Skin of body (tissue), 2 donors: ENCODE results near the gene GUCA2B. TPM values are rescaled to one million over a fixed set of nuclear protein-coding genes. Genes with fewer than 3 reads are reported as not detected.

Experiments
- DNase-seq: peaks from one replicate; lab custom pipeline; 2025; lab: John Stamatoyannopoulos, UW
- total RNA-seq: library from RNA; depleted of rRNA; stranded (reverse); fragments of >200 nt; gene quantifications from one replicate; pipeline ENCODE4 v1.2.3, GENCODE V29; 2014

GUCA2B gene
- total RNA-seq, result not detected

GRCh38 chr1:42152907-42153600, at the start of gene GUCA2B:
GUCA2B (plus strand) TSS chr1:42153410; CDS start chr1:42153451, 41 bp downstream.
- DNase-seq, result no peak

DNA sequence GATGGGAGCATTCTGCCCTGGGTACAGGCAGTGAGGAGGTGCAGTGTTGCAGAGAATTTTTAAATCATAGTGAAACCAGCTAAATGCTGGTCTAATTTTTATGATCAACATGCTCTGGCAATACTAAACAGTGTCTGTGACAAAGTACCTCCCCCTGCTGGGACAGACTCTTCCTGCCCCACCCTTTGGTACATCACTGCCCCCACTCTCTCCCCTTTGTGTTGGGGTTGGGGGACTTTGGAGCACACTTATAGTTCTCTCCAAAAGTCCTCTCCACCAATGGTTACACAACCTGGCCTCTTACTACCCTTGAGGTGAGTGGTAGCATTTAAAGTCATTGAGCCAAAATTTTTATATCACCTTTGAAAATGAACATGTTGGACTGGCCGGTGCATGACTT, 48.2 kb upstream of the GUCA2B start:
- DNase-seq, result no peak

DNA sequence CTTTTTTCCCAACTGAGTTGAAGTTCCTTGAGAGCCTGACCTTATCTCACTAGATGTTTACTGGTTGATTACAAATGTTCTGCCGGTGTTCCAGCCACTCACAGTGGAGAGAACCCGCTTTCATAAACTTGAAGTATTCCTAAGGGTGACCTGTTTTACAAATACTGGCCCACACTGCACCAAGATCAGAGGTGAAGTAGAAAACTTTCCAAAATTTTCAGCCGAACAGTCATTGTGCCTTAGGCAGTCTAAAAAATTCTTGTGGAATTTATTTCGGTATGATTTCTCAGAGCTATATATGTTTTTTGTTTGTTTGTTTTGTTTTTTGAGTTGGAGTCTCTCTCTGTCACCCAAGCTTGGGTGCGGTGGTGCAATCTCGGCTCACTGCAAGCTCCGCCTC, 44.9 kb upstream of the GUCA2B start:
- DNase-seq, result no peak

DNA sequence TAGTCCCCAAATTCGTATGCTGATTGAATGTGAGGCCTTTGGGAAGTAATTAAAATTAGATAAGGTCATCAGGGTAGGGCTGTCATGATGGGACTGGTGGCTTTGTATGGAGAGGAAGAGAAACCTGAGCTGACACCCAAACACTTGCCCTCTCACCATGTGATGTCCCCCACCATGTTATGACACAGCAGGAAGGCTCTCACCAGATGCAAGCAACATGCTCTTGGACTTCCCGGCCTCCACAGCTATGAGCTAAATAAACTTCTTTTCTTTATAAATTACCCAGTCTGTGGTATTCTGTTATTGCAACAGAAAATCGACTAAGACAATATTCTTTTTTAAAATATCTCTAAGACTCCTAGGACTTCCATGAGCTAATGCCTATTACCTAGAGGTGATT, 43.6 kb upstream of the GUCA2B start:
- no peak for DNase-seq

- DNase-seq, result no peak
These were observed 39.0 kb upstream of the GUCA2B start for GRCh38 chr1:42114229-42114628.

- no peak for DNase-seq
These were observed 36.0 kb upstream of the GUCA2B start for GRCh38 chr1:42117214-42117613.

DNA sequence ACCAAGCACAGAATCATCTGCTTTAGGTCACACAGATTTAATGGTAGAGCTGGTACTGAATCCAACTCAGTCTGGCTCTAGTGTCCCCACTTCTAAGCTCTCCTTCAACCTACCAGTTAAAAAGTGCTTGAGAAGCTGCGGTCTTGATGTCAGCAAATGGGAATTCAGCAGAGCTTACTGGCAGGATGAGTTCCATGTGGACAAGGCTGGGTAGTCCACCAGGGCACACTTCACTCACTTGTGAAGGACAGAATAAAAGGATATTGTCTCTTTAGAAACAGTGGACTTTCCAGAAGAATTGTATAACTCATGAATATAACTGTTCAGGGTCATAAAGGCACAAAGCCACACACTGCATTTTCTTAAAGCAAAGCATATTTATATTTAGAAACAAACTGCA, 35.1 kb upstream of the GUCA2B start:
- DNase-seq, result no peak

DNA sequence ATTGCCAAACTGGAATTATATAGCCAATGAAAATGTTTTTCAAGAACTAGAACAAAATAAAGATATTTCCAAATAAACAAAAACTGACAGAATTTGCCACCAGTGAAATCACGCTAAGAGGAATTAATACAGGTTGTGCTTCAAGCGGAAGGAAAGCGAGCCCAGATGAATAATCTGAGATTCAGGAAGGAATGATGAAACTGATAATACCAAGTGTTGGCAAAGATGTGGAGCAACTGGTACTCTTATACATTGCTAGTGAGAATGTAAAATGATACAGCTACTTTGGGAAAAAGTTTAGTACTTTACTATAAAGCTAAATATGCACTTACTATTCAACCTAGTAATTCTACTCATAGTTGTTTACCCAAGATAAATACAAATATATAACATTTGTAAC, 30.8 kb upstream of the GUCA2B start:
- no peak for DNase-seq

GRCh38 chr1:42125552-42125951, 27.7 kb upstream of the GUCA2B start:
- no peak for DNase-seq

DNA sequence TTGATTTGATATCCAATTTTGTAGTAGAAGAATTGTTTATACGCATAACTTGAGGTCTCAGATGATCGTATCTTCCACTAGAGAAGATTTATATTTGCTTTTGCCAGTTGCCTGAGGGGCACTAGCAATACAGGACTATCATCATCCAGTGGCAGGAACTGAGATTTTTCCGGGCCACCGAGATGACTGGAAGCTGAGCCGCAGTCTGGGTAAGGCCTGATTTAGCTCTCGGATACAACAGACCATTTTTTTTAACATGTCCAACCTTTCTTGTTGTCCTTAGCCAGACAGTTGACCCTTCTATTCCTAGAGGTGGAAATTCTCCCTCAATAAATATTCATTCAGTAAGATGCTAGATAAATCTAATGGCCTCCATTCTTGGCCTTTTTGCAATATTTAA, 25.4 kb upstream of the GUCA2B start:
- no peak for DNase-seq

DNA sequence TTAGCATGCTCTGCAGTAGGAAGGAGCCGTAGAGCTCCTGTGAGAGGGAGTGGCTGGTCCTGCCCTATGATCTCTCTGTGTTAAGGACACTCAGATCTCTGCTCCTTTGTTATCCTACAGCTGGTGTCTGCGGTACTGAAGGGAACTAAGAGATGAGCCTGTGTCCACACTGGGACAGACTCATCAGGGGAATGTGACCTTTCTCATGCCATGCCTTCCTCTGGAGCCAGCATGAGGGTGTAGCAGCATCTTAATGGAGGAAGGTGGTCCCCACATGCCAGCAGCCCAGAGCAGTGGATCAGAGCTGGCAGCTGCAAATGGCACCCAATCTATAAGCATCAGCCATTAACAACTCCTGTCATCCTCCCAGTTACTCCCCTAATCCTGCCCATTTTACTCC, 24.7 kb upstream of the GUCA2B start:
- no peak for DNase-seq

GRCh38 chr1:42128964-42129363, 24.2 kb upstream of the GUCA2B start:
- no peak for DNase-seq

GRCh38 chr1:42130061-42130660, 23.0 kb upstream of the GUCA2B start:
- no peak for DNase-seq

DNA sequence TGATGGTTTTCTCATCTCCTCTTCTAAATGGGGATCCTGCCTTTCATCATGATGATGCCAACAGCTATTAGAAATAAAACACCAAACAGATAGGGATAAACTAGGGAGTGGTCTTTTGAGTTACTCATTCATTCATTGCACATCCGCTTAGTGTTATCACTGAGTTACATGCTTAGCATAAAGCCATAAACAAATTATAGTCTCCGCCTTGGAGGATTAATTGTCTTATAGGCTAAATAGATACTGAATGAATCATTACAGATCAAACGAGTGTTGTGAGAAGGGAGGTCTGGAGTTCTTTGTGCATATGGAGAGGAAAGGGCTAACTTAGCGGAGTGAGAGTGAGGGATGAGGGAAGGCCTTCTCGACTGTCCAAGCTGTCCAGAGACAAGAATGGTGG, 19.8 kb upstream of the GUCA2B start:
- no peak for DNase-seq

DNA sequence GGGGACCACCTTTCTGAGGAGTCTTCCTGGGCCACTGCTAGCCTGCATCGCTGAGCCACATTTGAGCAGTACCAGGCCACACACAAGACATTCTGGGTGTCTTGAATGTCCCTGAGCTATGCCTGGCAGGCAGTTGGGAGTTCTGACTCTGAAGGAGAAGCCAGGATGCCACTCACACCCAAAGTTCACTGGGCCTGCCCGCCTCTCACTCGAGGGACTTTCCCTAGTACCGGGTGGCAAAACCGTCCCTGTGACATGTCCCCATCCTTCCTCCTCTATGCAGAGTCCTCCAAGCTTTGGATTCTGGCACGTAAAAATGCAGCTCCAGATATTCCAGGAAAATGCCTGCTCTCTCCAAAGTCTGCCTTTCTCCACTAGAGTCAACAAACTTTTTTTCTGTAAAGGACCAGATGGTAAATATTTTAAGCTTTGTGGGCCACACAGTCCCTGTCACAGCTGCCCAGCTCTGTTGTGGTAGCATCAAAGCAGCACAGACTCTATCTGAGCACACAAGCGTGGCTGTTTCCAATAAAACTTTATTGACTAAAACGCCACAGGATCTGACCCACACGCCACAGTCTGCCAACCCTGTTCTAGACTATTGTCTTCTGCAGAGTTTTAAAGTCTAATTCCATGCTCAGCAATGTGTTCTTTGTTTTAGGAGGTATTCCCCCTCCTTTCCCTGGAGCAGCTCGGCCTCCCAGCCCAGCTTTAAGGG, 19.2 kb upstream of the GUCA2B start:
- DNase-seq, result no peak

DNA sequence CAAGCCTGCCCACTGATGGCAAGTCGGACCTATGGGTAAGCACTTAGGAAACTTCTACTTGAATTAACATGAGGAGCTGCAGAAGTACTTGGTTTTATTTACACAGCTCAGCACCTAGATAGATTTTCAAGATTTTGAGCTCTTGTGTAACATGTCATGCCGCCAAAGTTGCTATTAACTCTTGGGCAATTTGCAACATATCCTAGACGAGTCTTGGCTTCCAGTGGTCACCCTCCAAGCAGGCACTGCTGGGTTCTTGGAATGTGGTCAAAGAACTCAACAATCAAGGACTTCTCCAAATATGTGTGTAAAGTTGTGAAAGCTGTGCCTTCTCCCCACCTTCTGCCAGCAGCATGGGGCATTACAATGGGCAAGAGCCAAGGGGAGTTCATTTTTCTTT, 17.8 kb upstream of the GUCA2B start:
- no peak for DNase-seq

DNA sequence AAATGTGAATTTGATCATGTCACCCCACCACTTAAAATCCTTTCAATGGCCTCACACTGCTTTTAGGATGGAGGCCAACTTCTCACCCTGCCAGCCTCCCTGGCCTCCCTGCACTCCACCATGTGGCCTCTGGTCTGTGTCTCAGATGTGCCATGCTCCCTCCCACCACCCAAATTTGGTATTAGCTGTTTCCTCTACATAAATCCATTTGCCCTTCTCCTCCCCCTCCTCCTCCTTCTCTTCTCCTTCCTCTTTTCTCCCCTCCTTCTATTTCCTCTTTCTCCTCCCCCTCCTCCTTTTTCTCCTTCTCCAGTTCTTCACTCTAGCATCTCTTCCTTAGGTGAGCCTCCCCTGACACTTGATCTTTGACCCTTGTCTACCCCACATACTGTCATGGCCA, 16.7 kb upstream of the GUCA2B start:
- no peak for DNase-seq

DNA sequence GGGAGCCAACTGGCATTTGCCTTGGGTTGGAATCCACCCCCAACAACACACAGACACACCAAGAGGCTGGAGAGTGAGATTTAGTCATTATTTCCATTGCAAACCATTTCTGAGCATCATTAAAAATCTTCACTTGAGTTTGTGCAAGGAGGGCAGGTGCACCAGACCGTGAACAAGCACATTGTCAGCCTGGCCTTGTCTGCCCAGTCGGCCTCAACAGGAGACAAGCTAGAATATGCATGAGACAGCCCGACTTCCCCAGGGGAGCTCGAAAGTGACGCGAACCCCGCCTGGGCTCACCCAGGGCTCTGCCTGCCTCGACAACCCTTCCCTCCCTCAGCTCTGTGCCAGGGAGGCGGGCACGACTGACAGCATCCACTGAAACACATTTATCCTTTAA, 15.4 kb upstream of the GUCA2B start:
- no peak for DNase-seq

- DNase-seq, result no peak
These were observed 14.6 kb upstream of the GUCA2B start for GRCh38 chr1:42138586-42138985.

GRCh38 chr1:42139444-42139843, 13.8 kb upstream of the GUCA2B start:
- no peak for DNase-seq

- no peak for DNase-seq
These were observed 13.0 kb upstream of the GUCA2B start for GRCh38 chr1:42140191-42140590.

GRCh38 chr1:42141978-42142377, 11.2 kb upstream of the GUCA2B start:
- DNase-seq, result no peak
